NCI-H1436 (cell line): Measurements from ENCODE around the gene GRIA3.

Experiments
- DNase-seq: peaks from one replicate; lab custom pipeline; 2025; lab: John Stamatoyannopoulos, UW

GRIA3 gene

DNA sequence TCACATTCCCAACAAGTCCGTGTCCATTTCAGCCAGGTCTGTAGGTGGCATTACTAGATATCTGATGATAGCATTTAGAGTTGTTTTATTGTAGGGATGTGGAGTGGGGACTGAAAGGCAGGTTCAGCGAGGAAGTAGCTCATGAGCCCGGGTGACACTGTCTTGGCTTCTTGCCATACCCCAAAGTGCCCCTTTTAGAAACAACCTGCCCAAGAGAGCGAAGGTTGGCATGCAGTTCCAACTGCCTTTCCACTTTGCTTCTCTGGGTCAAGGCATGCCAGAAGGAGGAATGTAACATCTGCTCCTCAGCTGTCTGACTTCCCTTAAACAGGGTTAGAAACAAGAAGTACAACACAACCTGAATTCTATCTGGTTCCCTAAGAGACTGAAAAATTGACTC is 9.0 kb downstream of the GRIA3 start:
- no peak for DNase-seq

DNA sequence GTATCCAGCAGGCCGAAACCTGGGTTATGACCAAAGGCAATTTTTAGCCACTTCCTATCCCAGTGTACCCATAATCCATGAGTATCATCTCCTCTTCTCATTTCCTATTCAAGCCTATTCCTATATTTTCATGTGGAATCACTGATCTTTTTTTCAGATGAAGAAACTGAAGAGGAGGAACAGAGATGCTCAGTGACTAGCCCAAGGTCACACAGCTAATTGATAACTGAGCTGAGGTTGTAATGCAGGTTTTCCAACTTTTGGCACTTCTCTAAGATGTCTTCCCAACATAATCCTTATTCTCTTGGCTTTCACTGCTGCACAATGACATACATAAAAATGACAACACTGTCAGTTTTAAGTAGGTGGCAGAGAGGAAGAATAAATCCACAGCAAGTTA is 15.3 kb downstream of the GRIA3 start:
- DNase-seq = no peak

- no peak for DNase-seq
Measured at GRCh38 chrX:123201720-123202119, 17.6 kb downstream of the GRIA3 start.

- DNase-seq = no peak
Measured at GRCh38 chrX:123202523-123202922, 18.4 kb downstream of the GRIA3 start.

- no peak for DNase-seq
Measured at GRCh38 chrX:123203772-123204171, 19.7 kb downstream of the GRIA3 start.

DNA sequence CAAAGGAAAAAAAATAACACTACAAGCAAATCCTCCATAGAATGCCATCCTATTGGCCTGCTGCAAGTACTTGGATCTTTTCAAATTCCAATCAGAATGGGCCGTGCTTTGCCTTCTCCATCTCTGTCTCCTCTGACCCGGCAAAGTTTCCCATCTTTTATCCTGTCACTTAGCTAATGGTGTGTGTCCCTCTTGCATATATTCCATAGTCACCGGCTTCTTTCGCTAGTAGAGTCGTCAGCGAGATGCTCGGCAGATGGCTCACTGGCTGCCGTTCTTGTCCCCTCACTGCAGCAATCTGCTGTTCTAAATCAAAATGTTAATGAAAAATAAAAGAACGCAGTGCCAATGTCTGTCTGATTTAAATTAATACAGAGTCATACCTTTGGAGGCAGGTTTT is 22.1 kb downstream of the GRIA3 start:
- DNase-seq = no peak

DNA sequence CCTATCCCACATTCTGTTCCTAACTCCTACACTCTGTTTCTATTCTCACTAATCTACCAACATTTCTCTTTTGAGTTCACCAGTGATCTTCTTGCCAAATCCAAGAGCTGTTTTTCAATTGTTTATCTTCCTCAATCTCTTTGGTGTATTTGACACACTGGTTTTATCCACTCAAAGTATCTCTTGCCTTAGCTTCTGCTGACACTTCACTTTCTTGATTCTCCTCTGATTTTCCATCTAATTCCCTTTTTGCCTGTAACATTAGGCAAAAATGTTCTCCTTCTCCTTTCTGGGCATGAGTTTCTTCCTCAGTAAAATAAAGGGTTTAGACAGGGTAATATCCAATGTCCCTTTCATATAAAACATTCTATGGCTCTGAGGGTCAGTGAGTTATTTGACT is 26.2 kb downstream of the GRIA3 start:
- DNase-seq = no peak

DNA sequence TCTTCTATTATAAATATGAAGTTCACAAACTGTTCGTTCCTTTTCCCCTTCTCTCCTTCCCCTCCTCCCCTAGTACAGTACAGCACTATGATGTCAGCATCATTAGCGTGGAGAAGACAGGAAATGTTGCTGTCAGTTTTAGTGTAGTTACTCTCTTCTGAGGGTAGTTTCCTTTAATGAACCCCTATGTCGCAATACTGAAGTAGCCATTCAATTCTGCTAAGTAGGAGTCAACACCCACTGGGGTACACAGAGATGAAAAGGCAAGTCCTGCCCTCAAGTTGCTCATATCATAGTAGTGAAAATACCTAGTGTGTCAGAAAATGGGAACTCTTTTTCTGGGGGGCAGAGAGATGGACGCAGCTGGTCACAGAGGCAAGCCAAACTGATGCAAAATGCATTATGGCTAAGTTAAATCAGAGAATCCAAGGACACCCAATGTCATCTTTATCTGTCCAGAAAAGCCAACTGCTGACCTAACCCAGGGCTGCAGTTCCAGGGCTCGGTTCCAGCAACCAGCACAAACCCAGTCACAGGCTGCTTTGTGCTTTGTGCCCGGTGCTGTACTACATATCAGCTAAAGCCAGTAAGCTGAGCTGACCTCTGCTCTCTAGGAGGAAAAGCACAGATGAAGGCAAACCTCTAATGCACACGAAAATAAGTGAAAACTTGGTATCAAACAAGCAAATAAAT is 31.5 kb downstream of the GRIA3 start:
- DNase-seq = no peak

DNA sequence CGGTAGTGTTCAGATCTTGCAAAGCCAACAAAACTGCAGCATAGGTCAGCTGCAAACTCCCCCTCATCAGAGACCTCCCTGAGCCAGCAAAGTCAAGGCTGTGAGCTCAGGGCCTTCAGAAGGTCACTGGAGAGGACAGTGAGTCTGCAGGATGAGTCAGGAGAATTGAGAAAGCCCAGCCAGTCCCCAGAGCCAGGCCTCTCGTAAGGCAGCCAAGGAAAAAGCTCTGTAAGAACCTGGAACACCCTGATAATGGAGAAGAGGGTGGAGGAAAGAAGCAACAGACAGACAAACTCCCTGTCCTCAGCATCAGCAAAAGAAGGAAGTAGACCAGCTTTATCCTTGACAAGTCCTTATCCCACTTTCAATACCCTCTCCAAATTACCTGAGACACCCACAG is 33.0 kb downstream of the GRIA3 start:
- DNase-seq = no peak

- no peak for DNase-seq
Measured at GRCh38 chrX:123217728-123218127, 33.6 kb downstream of the GRIA3 start.

- no peak for DNase-seq
Measured at GRCh38 chrX:123219916-123220315, 35.8 kb downstream of the GRIA3 start.

DNA sequence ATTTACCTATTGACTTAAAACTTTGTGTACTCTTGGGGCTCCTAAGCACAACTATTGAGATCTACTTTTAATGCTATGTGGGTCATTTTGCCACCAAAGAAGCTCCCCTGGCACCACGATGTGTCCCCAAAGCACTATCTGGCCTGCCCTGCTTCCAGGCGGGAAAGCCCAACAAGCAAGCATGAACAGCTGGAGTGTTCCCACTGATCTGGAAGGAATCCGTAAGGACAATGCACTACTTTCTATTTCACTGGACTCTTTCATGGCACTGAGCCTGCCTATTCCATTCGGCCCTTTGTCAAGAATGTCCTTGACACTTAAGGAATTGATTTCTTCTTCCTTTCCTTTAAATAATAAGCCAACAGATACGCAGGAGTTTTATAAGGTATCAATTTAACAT is 38.8 kb downstream of the GRIA3 start:
- DNase-seq = no peak

DNA sequence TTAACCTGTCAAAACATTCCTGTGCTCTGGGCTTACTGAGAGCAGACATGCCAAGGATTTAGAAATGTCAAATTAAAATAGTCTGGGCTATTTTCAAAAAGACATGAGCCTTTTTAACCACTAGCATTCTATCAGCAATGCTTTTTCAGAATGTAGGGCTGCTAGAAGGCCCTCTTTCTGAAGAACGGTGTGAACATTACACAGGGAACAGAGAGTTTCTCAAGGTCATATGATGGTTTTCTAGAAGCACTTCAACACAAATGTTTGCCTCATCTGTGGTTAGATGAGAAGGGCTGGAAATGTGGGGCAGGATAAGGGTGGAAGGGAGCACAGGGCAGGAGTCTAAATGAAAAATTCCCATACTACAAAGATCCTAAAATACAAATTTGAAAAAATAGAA is 39.3 kb downstream of the GRIA3 start:
- no peak for DNase-seq

- DNase-seq = no peak
Measured at GRCh38 chrX:123223859-123224258, 39.8 kb downstream of the GRIA3 start.

- no peak for DNase-seq
Measured at GRCh38 chrX:123230798-123231197, 46.7 kb downstream of the GRIA3 start.

GRCh38 chrX:123236859-123237258 is 52.8 kb downstream of the GRIA3 start:
- no peak for DNase-seq

GRCh38 chrX:123237271-123237670 is 53.2 kb downstream of the GRIA3 start:
- DNase-seq = no peak

- no peak for DNase-seq
Measured at GRCh38 chrX:123254457-123254856, 70.4 kb downstream of the GRIA3 start.

- no peak for DNase-seq
Measured at GRCh38 chrX:123256378-123256777, 72.3 kb downstream of the GRIA3 start.

GRCh38 chrX:123260920-123261418 is 76.9 kb downstream of the GRIA3 start:
- no peak for DNase-seq

DNA sequence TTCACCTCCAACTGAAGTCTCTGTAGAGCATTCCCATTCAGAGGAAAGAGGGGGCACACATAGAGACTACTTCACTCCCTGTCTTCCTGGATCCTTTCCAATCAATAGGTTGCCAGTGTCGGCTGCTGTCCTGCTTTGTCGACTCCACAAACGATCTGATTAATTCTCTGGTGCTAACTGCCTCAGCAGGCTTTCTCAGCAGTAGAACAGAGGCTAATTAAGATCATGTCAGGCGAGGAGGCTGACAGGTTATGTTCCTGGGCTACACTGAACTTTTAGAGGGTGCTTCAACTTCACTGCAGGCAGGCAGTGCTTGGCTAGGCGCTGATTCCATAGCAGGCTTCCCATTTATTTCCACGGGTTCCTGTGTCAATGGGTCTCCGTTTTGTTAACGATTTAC is 79.2 kb downstream of the GRIA3 start:
- DNase-seq = no peak

- no peak for DNase-seq
Measured at GRCh38 chrX:123263747-123264146, 79.7 kb downstream of the GRIA3 start.

DNA sequence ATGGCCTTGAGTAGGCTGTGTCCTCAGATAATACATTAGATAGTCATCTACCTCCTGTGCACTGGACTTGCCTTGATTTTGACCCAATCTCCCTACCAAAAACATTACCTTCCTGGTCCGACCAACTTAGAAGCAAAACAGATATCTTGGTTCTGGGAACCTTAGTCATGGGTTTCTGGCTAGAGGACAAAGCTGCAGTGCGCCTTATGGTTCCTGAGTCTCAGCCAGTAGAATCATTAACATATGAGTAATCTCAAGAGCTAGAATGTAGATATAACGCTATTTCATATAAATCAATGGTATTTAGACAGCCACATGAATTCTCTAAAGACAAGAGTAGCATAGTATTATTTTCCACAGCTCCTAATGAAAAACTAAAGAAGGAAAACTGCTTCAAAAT is 83.1 kb downstream of the GRIA3 start:
- DNase-seq = no peak

DNA sequence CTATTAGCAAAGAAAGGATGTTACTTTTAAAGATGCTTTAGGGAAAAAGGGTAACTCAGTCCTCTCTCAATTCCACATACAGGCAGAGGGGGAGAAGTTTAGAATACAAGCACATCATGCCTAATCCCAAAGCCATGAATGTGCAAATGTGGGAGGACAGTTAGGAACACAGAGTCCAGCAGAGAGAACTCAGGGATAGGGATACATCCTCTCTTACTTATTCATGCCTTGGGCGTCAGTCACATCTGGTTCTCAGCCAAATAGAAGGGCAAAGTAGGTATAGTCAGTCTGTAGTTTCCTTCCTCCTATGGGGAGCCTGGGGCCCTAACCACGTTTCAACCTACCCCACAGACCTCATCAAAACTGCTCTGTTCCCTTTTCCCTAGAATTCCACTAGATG is 87.8 kb downstream of the GRIA3 start:
- no peak for DNase-seq
